DND-41 (cell line): ENCODE measurements around the gene NUPR1.

Source experiments
- EZH2 ChIP-seq: IDR thresholded peaks from 3 replicates; pipeline ENCODE4 v1.6.1; 2012; ENCODE audit warnings: borderline replicate concordance, low read depth, mild to moderate bottlenecking, moderate library complexity, low read length, inconsistent platforms; ENCODE audit not compliant: severe bottlenecking
- TF ChIP-seq, protein P1 (sequence below): IDR thresholded peaks from 2 replicates; pipeline ENCODE4 v1.5.1; 2012; ENCODE audit warnings: borderline replicate concordance, low read length, moderate library complexity, mild to moderate bottlenecking; ENCODE audit not compliant: poor library complexity, severe bottlenecking; ENCODE audit errors: extremely low read depth

DNA sequence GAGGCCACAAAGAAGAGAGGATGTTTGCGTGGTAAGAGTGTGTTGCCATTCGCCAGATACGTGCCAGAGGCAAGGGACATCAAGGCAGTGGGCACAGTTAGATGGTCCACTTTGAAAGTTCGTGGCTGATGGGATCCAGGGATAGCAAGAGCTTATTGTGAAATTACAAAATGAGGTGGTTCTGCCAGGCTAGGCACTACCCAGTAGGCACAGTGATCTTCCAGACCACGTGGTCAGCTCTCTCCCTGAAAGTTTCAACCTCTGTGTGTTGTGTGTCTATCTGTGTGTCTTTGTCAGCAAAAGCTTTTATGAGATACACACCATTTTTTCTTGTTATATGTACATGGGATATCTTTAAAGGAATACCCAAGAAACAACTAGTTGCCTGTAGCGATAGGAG lies 24.4 kb upstream of the NUPR1 start:
- TF ChIP-seq, protein P1, sequence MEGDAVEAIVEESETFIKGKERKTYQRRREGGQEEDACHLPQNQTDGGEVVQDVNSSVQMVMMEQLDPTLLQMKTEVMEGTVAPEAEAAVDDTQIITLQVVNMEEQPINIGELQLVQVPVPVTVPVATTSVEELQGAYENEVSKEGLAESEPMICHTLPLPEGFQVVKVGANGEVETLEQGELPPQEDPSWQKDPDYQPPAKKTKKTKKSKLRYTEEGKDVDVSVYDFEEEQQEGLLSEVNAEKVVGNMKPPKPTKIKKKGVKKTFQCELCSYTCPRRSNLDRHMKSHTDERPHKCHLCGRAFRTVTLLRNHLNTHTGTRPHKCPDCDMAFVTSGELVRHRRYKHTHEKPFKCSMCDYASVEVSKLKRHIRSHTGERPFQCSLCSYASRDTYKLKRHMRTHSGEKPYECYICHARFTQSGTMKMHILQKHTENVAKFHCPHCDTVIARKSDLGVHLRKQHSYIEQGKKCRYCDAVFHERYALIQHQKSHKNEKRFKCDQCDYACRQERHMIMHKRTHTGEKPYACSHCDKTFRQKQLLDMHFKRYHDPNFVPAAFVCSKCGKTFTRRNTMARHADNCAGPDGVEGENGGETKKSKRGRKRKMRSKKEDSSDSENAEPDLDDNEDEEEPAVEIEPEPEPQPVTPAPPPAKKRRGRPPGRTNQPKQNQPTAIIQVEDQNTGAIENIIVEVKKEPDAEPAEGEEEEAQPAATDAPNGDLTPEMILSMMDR, result no peak
- no peak for TF ChIP-seq EZH2
